H9 (cell line): ENCODE results near the gene CABS1. TPM values are rescaled to one million over a fixed set of nuclear protein-coding genes. Genes with fewer than 3 reads are reported as not detected.

Experiments
- DNase-seq: peaks from one replicate; pipeline ENCODE4 v3.0.0-alpha.2; 2017
- H2AFZ ChIP-seq: one replicate; pipeline ENCODE4 v1.6.1; 2013; ENCODE audit warnings: mild to moderate bottlenecking, low read length, control low read depth, moderate library complexity
- H2AK5ac ChIP-seq: 2 replicates; pipeline ENCODE4 v1.6.1; 2013; ENCODE audit warnings: low read length, control low read depth, mixed read lengths; ENCODE audit not compliant: insufficient read length
- H2BK120ac ChIP-seq: one replicate; pipeline ENCODE4 v1.6.1; 2013; ENCODE audit warnings: low read depth, mild to moderate bottlenecking, low read length, control low read depth, inconsistent platforms; ENCODE audit not compliant: poor library complexity, severe bottlenecking
- H2BK12ac ChIP-seq: 2 replicates; pipeline ENCODE4 v1.6.1; 2013; ENCODE audit warnings: low read length, control low read depth, mixed read lengths, low read depth; ENCODE audit not compliant: insufficient read length
- H2BK15ac ChIP-seq: 2 replicates; pipeline ENCODE4 v1.6.1; 2013; ENCODE audit warnings: low read depth, low read length, control low read depth
- H2BK20ac ChIP-seq: one replicate; pipeline ENCODE4 v1.6.1; 2013; ENCODE audit warnings: low read depth, mild to moderate bottlenecking, low read length, control low read depth, inconsistent platforms; ENCODE audit not compliant: poor library complexity, severe bottlenecking
- H2BK5ac ChIP-seq: 2 replicates; pipeline ENCODE4 v1.6.1; 2013; ENCODE audit warnings: low read length, control low read depth, mixed read lengths; ENCODE audit not compliant: insufficient read length
- H3K14ac ChIP-seq: 2 replicates; pipeline ENCODE4 v1.6.1; 2013; ENCODE audit warnings: low read length, control low read depth; ENCODE audit not compliant: insufficient read depth
- H3K18ac ChIP-seq: 2 replicates; pipeline ENCODE4 v1.6.1; 2013; ENCODE audit warnings: low read depth, mild to moderate bottlenecking, mixed read lengths, low read length, control low read depth; ENCODE audit not compliant: insufficient read length
- H3K23ac ChIP-seq: 2 replicates; pipeline ENCODE4 v1.6.1; 2013; ENCODE audit warnings: low read length, control low read depth, mixed read lengths, low read depth; ENCODE audit not compliant: insufficient read length
- H3K23me2 ChIP-seq: 2 replicates; pipeline ENCODE4 v1.6.1; 2013; ENCODE audit warnings: low read depth, mild to moderate bottlenecking, mixed read lengths, low read length, control low read depth; ENCODE audit not compliant: insufficient read length, poor library complexity, severe bottlenecking
- H3K27ac ChIP-seq: 2 replicates; pipeline ENCODE4 v1.5.1; 2013; ENCODE audit warnings: low read length, control low read depth, mixed read lengths, low read depth; ENCODE audit not compliant: insufficient read length
- H3K27me3 ChIP-seq: 2 replicates; pipeline ENCODE4 v1.6.1; 2013; ENCODE audit warnings: low read length, control low read depth, inconsistent platforms; ENCODE audit not compliant: insufficient read depth
- H3K4ac ChIP-seq: 2 replicates; pipeline ENCODE4 v1.6.1; 2013; ENCODE audit warnings: low read depth, mild to moderate bottlenecking, control low read depth, inconsistent platforms, low read length, moderate library complexity
- H3K4me1 ChIP-seq: 2 replicates; pipeline ENCODE4 v1.6.1; 2013; ENCODE audit warnings: low read length, control low read depth, inconsistent platforms; ENCODE audit not compliant: insufficient read depth
- H3K4me2 ChIP-seq: 2 replicates; pipeline ENCODE4 v1.6.1; 2013; ENCODE audit warnings: low read length, control low read depth, mixed read lengths; ENCODE audit not compliant: insufficient read length, insufficient read depth
- H3K56ac ChIP-seq: 2 replicates; pipeline ENCODE4 v1.6.1; 2013; ENCODE audit warnings: low read depth, mild to moderate bottlenecking, mixed read lengths, low read length, control low read depth; ENCODE audit not compliant: insufficient read length
- H3K79me1 ChIP-seq: 2 replicates; pipeline ENCODE4 v1.6.1; 2013; ENCODE audit warnings: low read depth, mild to moderate bottlenecking, moderate library complexity, low read length, control low read depth, inconsistent platforms; ENCODE audit not compliant: insufficient read depth, poor library complexity, severe bottlenecking
- H3K79me2 ChIP-seq: 2 replicates; pipeline ENCODE4 v1.6.1; 2013; ENCODE audit warnings: low read length, control low read depth, inconsistent platforms; ENCODE audit not compliant: insufficient read depth
- H3K9ac ChIP-seq: 2 replicates; pipeline ENCODE4 v1.6.1; 2013; ENCODE audit warnings: low read length, control low read depth, mixed read lengths; ENCODE audit not compliant: insufficient read length; ENCODE audit errors: extremely low read depth
- H3K9me3 ChIP-seq: one replicate; pipeline ENCODE4 v1.6.1; 2013; ENCODE audit warnings: low read depth, low read length, inconsistent platforms; ENCODE audit not compliant: control insufficient read depth
- H3T11ph ChIP-seq: one replicate; pipeline ENCODE4 v1.6.1; 2013; ENCODE audit warnings: mild to moderate bottlenecking, low read length, control low read depth, inconsistent platforms
- H4K20me1 ChIP-seq: one replicate; pipeline ENCODE4 v1.6.1; 2013; ENCODE audit not compliant: control insufficient read depth, insufficient read length, insufficient read depth
- H4K5ac ChIP-seq: 2 replicates; pipeline ENCODE4 v1.6.1; 2013; ENCODE audit warnings: low read depth, mild to moderate bottlenecking, mixed read lengths, low read length, control low read depth; ENCODE audit not compliant: insufficient read length
- H4K8ac ChIP-seq: replicated peaks from 2 replicates; pipeline ENCODE4 v1.6.1; 2013; ENCODE audit warnings: low read length, control low read depth, mixed read lengths, low read depth; ENCODE audit not compliant: insufficient read length
- H4K91ac ChIP-seq: 2 replicates; pipeline ENCODE4 v1.6.1; 2013; ENCODE audit warnings: low read depth, mild to moderate bottlenecking, moderate library complexity, mixed read lengths, low read length, control low read depth; ENCODE audit not compliant: insufficient read length
- H3K27ac Mint-ChIP-seq, 3 experiments: 2 replicates in 2 of 3; 3 replicates in 1 of 3; pipeline ENCODE4 v1.8.0; 2020 to 2021; ENCODE audit warnings: mixed read lengths in 3 of 3, mild to moderate bottlenecking in 1 of 3, moderate library complexity in 1 of 3
- H3K27me3 Mint-ChIP-seq: 2 replicates; pipeline ENCODE4 v1.8.0; 2021; ENCODE audit warnings: low read depth, mild to moderate bottlenecking, moderate library complexity, mixed read lengths
- H3K36me3 Mint-ChIP-seq, 3 experiments: 2 replicates in 2 of 3; 3 replicates in 1 of 3; pipeline ENCODE4 v1.8.0; 2020 to 2021; ENCODE audit warnings: low read depth in 3 of 3, mixed read lengths in 3 of 3; ENCODE audit not compliant: insufficient read depth in 1 of 3
- H3K4me1 Mint-ChIP-seq, 2 experiments: 2 replicates each; pipeline ENCODE4 v1.8.0; 2020; ENCODE audit warnings: mixed read lengths in 2 of 2
- H3K4me3 Mint-ChIP-seq, 2 experiments: 2 replicates in 1 of 2; 3 replicates in 1 of 2; pipeline ENCODE4 v1.8.0; 2020 to 2021; ENCODE audit warnings: mild to moderate bottlenecking in 2 of 2, mixed read lengths in 2 of 2, moderate library complexity in 1 of 2
- H3K9me3 Mint-ChIP-seq, 2 experiments: 2 replicates in 1 of 2; 3 replicates in 1 of 2; pipeline ENCODE4 v1.8.0; 2020; ENCODE audit warnings: mild to moderate bottlenecking in 2 of 2, mixed read lengths in 2 of 2, moderate library complexity in 1 of 2
- CTCF ChIP-seq: fragments of 200-600 bp; sonication (generic); conservative IDR thresholded peaks from 3 replicates; pipeline ENCODE4 v1.8.0; 2021; ENCODE audit warnings: antibody characterized with exemption, mild to moderate bottlenecking
- WGBS: extraction: QIAGEN DNeasy Blood & Tissue Kit; methylation state at CpG from one replicate; pipeline ENCODE4 v1.1.7; 2013; ENCODE audit warnings: missing lambda C conversion rate, low lambda C conversion rate, mixed read lengths; ENCODE audit not compliant: insufficient read length; ENCODE audit errors: extremely low coverage; 5-methylcytosine and 5-hydroxymethylcytosine counted together
- total RNA-seq: library from RNA; stranded (reverse); gene quantifications from 2 replicates; pipeline ENCODE4 v1.2.1, GENCODE V29; 2021

Gene CABS1
- total RNA-seq, 1 experiment from 2014 or later, result 0.15 TPM

- Histone ChIP-seq H4K5ac (no peak overlapping the region), H3K23me2 (no peaks in the 10 kb centered on the region), H3K4me1 (no peaks in the 10 kb centered on the region), H2BK12ac (no peak overlapping the region), H3K9me3 (no peaks in the 10 kb centered on the region), H3K27me3 (no peaks in the 10 kb centered on the region), H3K23ac (no peak overlapping the region), H3K27ac (no peak overlapping the region), H3K79me1 (no peaks in the 10 kb centered on the region), H3K4ac (no peak overlapping the region), H3K14ac (no peak overlapping the region), H2AFZ (no peak overlapping the region), H2BK120ac (no peak overlapping the region), H2AK5ac (no peak overlapping the region), H4K20me1 (no peaks in the 10 kb centered on the region), H3K56ac (no peak overlapping the region), H2BK20ac (no peak overlapping the region), H3K4me2 (no peak overlapping the region), H4K91ac (no peak overlapping the region), H4K8ac (no peak overlapping the region), H3K18ac (no peak overlapping the region), H3T11ph (no peak overlapping the region), H3K9ac (no peak overlapping the region), H2BK5ac (no peak overlapping the region), H2BK15ac (no peak overlapping the region), H3K79me2 (no peaks in the 10 kb centered on the region)
- Mint-ChIP-seq H3K36me3 (no peaks in the 10 kb centered on the region), H3K4me1 (no peaks in the 10 kb centered on the region), H3K27me3 (peaks cover 4% of the 10 kb centered on the region; the same call in 1 of the 2 replicates), H3K4me3 (no peak overlapping the region), H3K27ac (no peak overlapping the region), H3K9me3 (no peaks in the 10 kb centered on the region)
- WGBS, result no CpG with 5 or more reads among the region's 1 CpG
- TF ChIP-seq CTCF, result no peak
- DNase-seq, result no peak
These were observed 46.1 kb upstream of the CABS1 start for GRCh38 chr4:70288651-70289050.
